IPS-11a (cell line): ENCODE data around the gene PDE4B.
"Not testable (repeated sequence)": the region's sequence is repeated elsewhere in the genome, so short reads cannot be mapped to it uniquely, and the experiment has no call there.

Source experiments
- H3K4me3 ChIP-seq: one replicate; pipeline ENCODE4 v1.5.1; 2013; ENCODE audit warnings: low read depth, low read length, control low read depth

PDE4B gene

DNA sequence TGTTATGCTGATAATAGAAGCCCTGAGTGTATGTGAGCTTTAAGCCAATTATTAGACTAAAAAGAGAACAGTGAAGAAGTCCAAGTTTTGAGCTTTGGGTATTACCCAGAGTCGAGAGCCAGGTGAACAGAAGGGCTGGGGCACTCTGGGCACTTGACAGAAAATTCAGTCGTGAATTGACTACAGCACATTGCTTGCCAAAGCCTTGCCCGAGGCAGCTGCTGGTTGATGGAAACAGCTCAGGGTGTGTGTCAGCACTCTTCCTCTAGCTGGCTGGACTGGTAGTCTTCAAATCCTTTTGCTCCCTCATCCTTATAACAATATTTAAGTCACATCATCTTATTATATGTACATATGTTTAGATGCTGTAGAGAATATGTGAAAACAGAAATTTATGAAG is 21.3 kb downstream of the PDE4B start:
- no peak overlapping the region for H3K4me3 ChIP-seq

DNA sequence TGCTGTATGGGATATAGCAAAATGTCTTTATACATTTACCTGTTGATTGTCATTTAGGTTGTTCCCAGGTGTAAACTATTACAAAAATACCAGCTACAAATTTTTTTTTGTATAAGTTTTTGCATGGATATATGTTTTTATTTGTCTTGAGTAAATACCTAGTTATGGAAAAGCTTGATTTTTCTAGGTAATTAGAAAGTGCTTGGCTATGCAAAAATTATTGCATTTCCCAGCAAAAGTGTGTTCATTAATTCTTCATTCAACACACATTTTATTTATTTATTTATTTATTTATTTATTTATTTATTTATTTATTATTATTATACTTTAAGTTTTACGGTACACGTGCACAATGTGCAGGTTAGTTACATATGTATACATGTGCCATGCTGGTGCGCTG is 22.1 kb downstream of the PDE4B start:
- no peak overlapping the region for H3K4me3 ChIP-seq

DNA sequence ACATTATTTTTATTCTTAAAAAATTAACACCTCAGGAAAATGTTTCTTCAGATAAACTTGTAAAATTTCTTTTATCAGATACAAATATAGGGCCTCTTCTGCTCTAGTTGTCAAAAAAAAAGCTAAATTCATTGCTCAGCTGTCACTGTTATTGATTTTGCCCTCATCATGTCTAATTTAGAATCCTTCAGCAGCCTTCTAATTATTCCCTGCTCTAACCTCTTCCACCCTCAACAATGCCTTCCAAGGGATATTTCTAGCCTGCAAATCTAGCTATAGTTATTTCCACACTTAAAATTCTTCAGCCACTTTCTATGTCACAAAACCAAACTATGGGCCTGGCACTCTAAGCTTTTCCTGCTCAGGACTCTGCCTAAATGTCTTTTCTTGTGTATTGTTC is 25.2 kb downstream of the PDE4B start:
- H3K4me3 ChIP-seq = no peak overlapping the region

DNA sequence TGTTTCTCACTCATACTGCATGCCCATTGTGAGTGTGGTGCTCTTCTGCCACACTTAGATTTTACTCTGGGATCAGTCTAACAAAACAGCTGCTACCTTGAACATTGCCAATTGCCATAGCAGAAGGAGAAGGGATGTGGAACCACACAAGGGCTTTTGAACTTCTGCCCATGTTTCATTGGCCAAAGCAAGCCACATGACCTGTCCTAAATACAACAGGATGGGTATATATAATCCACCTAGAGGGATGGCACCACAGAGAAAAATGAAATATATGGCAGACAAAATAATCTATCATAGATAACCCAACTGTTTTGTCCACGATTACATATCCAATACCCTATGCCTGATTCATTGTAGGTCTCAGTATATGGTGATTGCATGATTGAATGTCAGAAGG is 26.3 kb downstream of the PDE4B start:
- H3K4me3 ChIP-seq = no peak overlapping the region

DNA sequence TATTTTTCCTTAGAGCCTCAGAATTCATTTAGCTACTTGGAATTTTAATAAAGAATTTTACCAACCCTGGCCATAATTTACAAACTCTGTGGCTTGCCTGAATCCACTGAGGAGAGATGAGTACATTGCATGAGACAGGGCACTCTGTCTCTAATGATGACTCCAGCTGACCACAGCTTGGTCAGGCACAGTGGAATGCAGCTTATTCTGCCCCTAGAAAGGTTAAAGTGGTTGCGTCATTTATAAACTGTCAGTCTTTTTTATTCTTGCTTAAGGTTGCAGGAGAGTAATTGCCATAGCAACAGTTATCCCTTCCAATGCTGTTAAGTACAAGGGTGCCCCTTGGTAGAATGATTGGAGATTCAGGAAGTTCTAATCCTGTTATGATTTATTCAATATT is 28.3 kb downstream of the PDE4B start:
- H3K4me3 ChIP-seq = no peak overlapping the region

DNA sequence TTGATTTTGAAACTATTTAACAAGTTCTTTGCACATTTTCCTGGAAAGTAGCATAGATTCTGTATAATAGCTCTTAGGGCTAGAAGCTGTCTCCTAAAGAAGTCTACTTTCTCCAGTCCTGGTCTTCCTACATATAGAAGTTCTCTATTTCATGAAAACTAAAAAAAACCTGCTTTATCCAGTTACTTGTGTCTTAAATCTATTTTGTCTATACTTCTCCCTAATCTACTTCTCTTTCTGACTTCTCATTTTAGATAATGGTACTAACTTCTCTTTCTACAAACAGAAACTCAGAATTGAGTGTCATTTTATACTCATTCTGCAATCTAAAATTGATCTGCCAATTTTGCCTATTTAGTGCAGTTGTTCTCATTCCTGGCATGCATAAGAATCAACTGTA is 28.7 kb downstream of the PDE4B start:
- H3K4me3 ChIP-seq = no peak overlapping the region

DNA sequence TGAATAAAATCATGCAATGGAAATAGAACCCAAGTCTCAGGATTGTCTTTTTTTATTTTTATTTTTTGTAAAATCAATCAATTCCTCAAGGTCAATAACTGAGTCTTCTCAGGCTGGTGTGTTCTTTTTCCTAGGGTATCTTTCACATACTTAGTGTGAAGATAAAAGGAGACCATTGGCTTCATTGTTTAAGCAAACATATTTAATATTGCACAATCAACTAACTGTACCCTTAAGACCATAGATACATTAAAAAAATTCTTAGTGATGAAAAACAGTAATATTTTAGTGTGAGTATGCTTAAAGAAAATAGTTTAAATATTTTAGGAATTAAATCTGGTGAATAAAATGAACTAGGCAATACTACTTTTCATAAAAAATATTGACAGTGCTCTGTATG is 31.4 kb downstream of the PDE4B start:
- H3K4me3 ChIP-seq = no peak overlapping the region

DNA sequence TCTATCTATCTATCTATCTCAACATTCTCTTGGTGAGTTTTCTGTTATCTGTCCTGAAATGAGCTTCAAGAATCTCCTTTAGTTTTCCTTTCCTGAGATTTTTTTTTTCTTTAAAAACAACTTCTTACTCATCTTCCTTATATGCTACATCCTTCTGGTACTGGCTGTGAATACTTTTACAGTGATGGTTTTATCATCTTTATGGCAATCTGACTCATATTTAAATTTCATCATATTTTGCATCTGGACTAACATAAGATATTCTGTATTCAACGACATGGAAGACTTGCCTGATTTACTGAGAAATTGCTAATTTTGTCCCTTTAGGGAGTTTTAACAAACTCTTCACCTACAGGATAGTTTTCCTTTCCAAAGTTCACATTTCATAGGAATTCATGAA is 33.0 kb downstream of the PDE4B start:
- no peak overlapping the region for H3K4me3 ChIP-seq

DNA sequence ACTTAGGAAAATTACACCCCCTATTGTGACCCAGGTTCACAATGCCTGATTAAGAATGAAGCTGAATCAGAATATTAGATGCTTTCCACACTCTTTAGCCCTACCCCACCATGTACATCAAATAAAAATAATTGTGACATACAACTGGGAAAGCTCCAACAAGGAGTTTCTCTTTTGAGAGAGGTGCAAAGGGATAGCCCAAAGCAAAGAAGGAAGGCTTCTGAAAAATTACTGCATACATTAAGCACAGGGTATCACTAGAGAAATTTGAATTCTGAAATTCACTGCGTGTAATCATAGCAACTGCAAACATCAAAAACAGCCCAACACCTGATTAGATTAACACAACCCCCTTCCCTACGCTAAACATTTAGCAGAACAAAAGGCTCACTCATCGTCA is 34.1 kb downstream of the PDE4B start:
- no peak overlapping the region for H3K4me3 ChIP-seq

DNA sequence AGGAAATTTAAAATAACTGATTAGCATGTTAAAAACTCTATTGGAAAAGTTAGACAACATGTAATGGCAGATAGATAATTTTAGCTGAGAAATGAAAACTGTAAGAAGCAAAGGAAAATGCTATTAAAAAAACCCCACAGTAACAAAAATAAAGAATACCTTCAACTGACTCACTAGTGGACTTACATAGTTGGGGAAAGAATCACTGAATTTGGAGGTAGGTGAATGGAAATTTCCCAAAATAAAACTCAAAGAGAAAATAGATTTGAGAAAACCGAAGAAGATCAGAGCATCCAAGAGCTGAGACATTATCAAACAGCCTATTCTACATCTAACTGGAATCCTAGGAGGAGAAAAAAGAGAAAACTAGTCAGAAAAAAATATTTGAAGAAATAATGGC is 34.7 kb downstream of the PDE4B start:
- H3K4me3 ChIP-seq = no peak overlapping the region

DNA sequence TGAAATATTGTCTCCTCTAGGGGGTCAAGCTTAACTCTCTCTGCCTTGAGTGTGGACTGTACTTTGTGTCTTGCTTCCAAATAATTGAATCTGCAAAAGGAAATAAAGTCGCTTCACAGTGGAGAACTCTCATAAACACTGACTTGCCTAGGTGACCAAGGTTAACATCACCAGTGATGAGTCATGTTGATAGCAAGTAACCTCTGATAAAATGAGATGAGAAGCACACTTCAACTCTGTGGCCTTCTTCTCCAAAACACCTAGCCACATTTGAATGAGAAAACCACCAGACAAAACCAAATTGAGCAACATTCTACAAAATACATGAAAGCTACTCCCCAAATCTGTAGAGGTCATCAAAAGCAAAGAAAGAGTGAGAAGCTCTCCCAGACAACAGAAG is 37.6 kb downstream of the PDE4B start:
- no peak overlapping the region for H3K4me3 ChIP-seq

DNA sequence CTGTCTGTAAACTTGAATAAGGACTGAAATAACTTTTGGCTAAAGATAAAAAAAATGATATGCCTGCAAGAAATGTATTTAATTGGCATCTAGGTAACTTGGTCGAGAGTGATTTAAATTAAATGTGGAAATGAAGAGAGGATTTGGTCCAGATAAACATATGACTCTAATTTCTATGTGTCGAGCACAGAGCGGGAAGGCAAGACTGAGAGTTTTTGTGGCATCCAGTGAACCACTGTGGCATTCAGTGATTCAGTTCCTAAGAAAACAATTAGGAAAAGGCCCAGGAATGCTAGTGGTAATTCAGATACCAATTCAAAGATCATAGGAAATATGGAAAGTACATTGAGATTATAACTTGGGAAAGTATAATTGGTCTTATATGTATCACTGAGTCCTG is 39.6 kb downstream of the PDE4B start:
- H3K4me3 ChIP-seq = no peak overlapping the region

DNA sequence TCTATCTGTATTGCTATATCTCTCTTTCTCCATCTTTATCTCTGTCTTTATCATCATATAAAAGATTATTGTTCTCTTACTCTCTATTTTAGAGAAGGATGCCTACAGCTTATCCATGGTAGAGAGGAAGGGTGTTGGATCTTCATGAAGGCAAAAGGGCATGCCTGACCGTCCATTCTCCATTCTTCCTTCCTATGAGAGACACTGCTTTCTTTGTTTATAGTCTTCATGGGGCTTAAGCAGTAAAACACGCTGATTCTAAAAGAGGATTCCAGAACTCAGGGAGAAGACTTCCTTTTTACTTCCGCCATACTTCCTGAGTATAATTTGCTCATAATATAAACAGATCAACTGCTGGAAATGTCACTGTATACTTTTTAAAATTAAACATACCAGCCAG is 44.0 kb downstream of the PDE4B start:
- H3K4me3 ChIP-seq = no peak overlapping the region

DNA sequence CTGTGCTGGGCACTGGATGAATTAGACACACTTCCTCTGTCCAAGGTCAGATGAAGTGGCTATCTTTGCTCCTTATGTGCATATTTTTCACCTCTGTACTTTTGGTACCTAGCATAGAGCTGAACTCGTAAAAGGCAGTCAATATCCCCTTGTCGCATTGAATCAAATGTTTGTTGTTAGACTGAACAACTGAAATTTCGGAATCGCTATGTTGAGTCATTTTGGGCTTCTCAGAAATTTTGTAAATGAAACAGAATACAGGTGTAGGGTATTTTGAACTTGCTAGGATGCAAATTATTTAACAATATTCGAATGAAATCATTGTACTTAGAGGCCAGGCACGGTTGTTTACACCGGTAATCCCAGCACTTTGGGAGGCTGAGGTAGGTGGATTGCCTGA is 48.0 kb downstream of the PDE4B start:
- H3K4me3 ChIP-seq = no peak overlapping the region

DNA sequence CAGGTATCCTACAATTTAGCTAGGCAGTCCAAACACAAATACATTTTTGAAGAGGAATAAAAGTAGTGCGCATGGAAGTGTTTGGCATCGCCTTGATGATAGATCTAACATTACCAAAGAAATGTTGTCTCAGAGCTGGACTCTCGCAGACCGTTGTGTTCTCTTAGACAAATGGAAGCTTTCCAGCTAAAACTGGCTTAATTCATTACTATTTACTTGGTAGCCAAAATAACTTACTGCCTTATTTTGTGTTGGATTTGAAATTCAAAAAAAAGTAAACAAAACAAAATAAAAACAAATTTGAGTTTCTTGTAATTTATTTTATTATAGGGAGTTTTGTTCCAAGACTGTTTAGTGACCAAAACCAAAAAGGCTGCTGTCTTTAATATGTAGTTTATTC is 51.6 kb downstream of the PDE4B start:
- H3K4me3 ChIP-seq = no peak overlapping the region

DNA sequence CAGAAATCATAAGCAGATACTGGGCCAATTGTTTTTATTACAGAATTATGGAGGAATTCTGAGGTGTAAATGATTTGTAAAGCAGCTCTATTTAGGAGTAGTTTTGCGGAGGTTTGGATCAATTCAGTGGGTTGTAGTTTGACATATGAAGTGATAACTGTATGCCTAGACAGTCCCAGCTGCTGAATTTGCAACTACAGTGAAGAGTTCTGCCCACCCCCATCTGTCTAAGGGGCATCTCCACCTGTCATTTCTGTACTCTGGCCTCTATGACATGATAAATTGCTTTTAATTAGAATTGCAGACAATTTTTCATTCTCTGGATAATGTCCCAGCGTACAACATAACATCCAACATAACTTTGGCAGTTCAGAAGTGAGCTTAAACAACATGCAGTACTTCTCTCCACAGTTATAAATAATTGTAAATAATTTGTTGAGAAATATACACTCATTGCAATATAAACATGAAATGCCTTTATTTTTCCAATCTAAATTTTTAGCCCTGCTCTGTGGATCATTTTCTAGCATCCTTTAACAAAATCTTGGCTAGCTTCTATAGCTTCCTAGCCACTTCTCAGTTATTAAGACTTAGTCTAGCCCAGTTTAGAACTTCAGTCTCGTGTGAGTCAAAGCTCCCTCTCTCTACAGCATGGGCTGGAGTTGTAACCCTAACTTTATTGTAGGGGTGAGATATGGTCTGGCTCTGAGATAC is 52.3 kb downstream of the PDE4B start:
- no peak overlapping the region for H3K4me3 ChIP-seq

DNA sequence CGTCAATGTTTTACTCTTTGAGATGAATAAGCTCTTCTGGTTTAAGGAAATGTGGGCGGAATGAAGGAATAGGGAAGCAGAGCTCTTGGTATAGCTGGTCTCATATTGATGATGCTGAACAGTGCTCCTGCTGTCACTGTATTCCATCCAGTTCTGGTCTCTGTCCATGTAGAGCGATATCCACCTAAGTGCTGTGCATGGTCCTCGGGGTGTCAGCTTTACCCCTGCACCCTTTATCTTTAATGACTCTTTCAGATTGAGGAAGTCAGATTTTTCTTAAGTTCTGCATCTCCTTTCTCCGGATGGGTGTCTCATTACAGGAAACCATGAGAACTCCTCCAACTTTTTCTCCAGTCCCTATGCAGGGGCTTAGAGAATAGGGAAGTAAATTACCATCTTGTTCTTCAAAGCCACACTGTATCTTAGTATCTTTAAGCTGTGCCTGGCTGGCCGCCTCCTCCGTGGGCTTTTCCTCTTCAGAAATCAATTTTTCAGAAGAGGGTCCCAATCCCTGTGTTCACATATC is 52.9 kb downstream of the PDE4B start:
- no peak overlapping the region for H3K4me3 ChIP-seq

DNA sequence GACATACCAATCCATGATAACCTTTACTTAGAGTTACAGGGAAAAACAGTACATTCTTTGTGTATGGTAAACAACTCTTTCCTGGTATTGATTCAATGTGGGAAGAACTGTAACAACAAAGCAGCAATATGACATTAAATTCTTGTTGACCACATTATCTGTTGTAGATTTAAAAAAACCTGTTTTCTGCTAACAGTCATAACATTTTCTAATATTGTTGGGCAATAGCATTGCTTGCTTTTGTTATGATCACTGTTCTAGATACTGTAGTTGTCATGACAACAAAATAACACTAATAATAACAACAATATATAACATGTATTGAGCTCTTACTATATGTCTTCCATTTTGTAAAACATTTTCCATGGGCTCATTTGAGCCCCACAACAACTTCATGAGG is 54.2 kb downstream of the PDE4B start:
- no peak overlapping the region for H3K4me3 ChIP-seq

DNA sequence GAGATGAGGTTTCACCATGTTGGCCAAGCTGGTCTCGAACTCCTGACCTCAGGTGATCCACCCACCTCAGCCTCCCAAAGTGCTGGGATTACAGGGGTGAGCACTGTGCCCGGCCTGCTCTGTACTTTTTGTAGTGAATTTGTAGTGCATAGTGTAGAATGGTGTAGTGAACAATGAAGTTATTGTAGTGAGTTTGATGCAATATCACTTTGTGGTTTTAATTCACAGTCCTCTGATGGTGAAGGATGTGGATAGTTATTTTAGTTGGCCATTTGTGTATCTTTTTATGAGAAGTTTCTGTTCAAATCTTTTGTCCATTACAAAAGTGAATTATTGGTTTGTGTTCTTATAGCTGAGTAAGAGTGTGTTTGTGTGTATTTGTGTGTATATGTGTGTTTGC is 57.6 kb downstream of the PDE4B start:
- no peak overlapping the region for H3K4me3 ChIP-seq

DNA sequence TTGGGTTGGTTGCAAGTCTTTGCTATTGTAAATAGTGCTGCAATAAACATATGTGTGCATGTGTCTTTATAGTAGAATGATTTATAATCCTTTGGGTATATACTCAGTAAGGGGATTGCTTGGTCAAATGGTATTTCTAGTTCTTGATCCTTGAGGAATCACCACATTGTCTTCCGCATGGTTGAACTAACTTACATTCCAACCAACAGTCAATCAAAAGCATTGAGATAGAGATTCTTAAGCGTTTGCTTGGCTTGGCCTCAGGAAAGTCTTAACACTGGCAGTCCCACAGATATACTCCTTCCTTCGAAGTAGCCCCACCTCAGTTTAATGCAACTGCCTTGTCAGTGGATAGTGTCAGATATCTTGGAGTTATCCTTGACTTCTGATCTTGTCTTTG is 63.9 kb downstream of the PDE4B start:
- H3K4me3 ChIP-seq = not testable (repeated sequence)

DNA sequence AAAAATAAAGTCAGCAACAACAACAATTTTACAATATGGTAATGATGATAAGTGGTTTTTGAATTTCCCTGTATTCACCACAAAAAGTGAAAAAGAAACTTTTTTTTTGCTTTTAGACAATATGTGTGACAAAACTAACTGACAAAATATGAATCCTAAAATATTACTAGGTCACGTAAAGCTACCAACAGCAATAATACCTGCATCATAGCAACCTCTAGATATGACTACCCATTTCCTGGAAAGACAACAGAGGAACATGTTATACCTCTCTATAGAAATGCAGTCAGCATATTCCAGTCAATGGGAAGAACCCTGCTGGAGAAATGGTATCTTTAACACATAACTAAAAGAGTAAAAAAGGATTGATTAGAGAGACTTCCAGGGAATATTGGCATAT is 73.7 kb downstream of the PDE4B start:
- no peak overlapping the region for H3K4me3 ChIP-seq

DNA sequence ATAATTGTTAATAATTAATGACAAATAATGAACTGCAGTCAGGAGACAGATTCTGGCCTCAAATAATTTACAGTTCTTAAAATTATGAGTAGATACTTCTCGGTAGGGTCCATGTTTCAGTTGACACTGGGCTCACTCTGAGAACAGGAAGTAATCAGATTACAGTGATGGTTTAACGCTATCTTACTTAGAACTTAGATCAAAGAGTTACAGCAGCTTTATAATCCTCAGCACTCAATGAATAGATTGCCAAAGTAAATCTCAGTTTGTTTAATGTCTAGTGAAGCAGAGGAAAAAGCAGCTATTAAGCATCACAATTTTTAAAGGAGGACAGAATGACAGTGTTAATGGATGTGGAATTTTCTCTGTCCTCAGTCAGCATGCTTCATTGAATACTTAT is 79.6 kb downstream of the PDE4B start:
- no peak overlapping the region for H3K4me3 ChIP-seq

DNA sequence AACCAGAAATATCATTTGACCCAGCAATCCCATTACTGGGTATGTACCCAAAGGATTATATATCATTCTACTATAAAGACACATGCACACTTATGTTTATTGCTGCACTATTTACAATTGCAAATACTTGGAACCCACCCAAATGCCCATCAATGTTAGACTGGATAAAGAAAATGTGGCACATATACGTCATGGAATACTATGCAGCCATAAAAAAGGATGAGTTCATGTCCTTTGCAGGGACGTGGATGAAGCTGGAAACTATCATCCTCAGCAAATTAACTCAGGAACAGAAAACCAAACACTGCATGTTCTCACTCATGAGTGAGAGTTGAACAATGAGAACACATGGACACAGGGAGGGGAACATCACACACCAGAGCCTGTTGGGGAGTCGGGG is 85.6 kb downstream of the PDE4B start:
- H3K4me3 ChIP-seq = not testable (repeated sequence)
